ENCODE measurements around the gene SRSF6.
"Not testable (repeated sequence)": the region's sequence is repeated elsewhere in the genome, so short reads cannot be mapped to it uniquely, and the experiment has no call there.

The SRSF6 gene

GRCh38 chr20:43457640-43458421 lies at the start of gene SRSF6:
Gene SRSF6 (plus strand): TSS chr20:43457896. CDS start chr20:43458034, 138 bp downstream.
- DNase-seq, result peak; percentile 80 to 84

DNA sequence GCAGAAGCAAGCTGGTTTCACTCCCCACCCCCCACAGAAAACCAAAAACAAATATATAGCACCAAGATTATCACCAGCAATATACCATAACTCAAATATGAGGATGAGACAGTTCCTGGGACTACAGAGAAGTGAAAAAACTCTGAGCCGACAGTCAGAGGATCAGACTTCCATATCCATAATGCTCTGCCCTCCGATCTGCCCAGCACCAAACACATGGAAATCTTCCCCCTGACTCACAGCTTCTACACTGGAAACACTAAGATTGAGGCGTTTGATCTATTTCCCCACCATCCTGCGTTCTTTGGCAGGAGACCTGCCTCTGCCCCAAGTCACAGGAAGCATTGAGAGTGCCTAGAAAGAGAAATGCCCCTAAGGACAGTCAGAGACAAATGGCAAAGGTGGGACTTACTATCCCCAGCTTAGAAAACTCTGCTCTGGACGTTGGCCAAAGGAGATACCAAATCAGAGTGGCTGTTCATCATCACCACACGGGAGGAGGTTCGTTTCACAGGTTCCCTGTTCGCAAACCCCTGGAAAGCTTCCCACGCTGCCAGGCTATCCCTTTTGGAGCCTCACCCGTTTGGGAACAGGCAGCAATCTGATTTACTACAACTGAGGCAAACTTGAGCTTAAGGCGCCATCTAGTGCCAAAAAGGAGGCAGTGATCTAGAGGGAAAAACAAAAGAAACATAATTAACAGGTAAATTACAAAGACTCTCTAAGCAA lies 48.7 kb upstream of the SRSF6 start:
- peak in 1 of 2 experiments; percentile 45 for DNase-seq

DNA sequence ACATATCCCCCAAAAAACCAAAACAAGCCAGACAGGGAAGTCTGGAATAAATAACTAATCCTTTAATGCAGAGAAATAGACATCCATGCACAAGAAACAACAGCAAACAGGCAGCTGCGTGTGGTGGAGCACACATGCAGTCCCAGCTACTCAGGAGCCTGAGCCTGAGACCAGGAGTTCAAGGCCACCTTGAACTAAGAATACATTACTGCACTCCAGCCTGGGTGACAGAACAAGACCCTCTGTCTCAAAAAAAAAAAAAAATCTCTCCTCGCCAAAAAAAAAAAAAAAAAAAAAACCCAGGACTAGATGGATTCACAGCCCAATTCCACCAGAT lies 48.2 kb upstream of the SRSF6 start:
- DNase-seq, result no peak

- DNase-seq, result no peak
Observed at GRCh38 chr20:43415661-43416430, 41.9 kb upstream of the SRSF6 start.

- no peak for DNase-seq
Observed at GRCh38 chr20:43416591-43417228, 41.0 kb upstream of the SRSF6 start.

DNA sequence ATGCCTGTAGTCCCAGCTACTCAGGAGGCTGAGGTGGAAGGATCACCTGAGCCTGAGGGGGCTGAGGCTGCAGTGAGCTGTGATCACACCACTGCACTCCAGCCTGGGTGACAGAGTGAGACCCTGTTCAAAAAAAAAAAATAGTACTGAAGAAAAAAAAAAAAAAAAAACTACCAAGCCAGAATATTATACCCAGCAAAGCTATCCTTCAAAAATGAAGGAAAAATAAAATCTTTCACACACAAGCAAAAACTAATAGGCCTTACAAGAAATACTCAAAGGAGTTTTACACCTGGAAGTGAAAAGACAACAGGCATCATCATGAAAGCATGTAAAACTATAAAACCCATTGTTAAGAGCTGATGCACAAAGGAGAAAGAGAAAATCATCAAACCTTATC lies 37.5 kb upstream of the SRSF6 start:
- DNase-seq, result no peak

DNA sequence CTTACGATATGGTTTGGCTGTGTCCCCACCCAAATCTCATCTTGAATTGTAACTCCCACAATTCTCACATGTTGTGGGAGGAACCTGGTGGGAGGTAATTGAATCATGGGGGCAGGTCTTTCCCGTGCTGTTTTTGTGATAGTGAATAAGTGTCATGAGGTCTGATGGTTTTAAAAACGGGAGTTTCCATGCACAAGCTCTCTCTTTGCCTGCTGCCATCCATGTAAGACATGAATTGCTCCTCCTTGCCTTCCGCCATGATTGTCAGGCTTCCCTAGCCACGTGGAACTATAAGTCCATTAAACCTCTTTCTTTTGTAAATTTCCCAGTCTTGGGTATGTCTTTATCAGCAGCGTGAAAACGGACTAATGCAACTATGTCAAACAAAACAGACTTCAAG lies 36.8 kb upstream of the SRSF6 start:
- DNase-seq, result not testable (repeated sequence)

DNA sequence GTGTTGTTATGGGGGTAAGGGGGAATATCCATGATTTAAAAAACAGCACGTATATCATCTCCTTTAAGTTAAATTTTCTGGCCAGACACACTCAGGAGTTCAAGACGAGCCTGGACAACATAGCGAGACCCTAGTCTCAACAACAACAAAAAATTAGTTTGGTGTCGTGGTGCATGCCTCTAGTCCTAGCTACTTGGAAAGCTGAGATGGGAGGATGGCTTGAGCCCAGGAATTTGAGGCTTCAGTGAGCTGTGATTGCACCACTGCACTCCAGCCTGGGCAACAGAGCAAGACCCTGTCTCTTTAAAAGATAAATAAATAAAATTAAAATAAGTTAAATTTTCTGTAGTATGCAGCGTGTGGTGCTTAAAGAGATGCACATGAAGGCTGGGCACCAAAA lies 31.5 kb upstream of the SRSF6 start:
- no peak for DNase-seq

- no peak for DNase-seq
Observed at GRCh38 chr20:43430265-43431133, 27.2 kb upstream of the SRSF6 start.

GRCh38 chr20:43431134-43431519 lies 26.6 kb upstream of the SRSF6 start:
- DNase-seq, result no peak

DNA sequence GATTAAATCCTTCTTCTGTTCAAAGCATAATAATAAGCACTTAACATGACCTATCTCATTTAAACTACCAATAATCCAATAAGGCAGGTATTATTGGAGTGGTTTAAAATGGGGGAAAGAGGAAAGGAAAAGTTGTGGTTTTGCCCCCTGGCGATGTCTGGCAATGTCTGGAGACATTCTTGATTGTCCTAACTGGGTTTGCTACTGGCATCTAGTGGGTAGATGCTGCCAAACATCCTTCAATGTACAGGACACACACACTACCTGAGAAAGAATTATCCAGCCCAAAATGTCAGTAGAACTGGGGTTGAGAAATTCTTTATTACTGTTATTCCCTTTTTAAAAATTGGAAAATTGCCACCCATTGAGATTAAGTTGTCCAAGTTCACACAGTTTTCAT lies 25.2 kb upstream of the SRSF6 start:
- no peak for DNase-seq

DNA sequence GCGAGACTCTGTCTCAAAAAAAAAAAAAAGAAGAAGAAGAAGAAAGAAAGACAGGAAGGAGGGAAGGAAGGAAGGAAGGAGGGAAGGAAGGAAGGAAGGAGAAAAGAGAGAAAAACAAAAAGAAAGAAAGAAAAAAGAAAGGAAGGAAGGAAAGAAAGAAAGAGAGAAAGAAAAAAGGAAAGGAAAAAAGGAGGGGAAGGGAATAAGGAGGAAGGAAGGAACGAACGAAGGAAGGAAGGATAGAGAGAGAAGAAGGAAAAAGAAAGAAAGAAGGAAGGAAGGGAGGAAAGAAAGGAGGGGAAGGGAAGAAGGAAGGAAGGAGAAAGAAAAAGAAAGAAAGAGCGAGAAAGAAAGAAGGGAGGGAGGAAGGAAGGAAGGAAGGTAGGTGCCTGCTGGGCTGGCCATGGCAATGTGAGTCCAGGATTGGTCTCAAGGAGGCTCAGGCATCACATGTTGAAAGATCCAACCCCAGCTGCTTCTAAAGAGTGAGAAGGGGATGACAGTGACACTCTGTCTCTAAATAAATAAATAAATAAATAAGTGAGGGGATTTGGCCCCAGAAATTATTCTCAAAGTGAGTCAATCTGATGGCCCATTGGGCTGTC lies 24.3 kb upstream of the SRSF6 start:
- no peak for DNase-seq

- no peak for DNase-seq
Observed at GRCh38 chr20:43434565-43434964, 23.1 kb upstream of the SRSF6 start.

- DNase-seq, result no peak
Observed at GRCh38 chr20:43438578-43439316, 18.9 kb upstream of the SRSF6 start.

GRCh38 chr20:43440531-43440930 lies 17.2 kb upstream of the SRSF6 start:
- no peak for DNase-seq

DNA sequence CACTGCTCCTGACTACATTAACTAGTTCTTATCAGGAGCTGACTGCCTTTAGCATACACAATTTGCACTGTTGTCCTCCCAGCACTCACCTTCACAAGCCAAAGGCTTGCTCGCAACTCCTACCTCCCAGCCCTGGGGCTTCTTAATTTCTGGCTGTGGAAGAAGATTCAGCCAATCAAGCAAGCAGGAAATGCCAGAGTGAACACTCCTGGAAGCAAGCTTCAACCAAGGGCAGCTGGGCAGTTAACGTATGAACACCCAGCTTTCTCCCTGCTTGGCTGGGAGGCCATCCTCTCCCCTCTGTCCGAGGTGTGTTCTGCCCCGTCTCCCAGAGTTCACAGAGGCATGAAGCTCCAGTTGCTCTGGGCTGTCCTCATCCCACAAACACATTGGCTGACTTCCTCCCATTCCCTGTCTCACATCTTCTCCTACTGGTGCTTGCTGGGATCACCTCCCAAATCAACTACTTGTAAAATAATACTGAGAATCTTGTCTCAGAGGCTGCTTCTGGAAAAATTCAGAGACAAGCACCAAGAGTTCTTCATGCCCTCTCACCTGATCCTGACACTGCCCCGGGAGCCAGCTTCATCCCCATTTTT lies 15.3 kb upstream of the SRSF6 start:
- no peak for DNase-seq

DNA sequence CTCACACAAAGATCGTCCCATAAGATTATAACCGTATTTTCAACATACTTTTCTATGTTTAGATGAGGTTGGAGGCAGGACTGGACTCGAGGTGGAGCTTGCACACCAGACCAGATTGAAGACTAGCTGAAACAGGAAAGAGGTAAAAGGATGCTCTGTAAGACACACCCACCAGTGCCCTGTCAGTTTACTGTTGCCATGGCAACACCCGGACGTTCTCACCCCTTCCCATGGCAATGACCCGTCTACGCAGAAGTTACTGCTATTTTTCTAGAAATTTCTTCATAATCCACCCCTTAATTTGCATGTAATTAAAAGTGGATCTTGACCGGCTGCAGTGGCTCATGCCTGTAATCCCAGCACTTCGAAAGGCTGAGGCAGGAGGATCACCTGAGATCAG lies 13.6 kb upstream of the SRSF6 start:
- DNase-seq, result no peak

DNA sequence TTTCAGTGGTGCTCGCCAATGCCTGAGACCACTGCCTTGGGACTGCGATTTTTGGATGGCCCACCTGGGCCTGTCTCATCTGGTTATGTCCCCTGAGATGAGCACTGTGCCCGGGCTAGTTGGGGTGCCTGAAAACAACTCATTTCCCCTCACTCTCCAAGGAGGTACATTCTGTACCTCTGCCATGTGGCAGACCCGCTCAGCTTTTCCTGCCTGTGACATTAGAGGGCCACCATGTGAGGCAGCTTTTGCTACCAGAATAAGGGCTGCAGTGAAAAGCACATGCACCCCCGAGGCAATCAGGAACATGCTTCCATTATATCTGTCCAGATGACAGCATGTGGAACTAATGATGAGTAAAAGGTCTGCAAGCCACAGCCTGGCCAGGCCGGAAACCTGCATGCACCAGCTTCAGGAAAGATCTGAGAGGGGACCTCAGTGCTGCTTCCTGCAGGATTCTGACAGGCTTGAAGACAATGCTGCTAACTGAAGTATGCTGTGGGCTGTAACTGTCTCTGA lies 11.3 kb upstream of the SRSF6 start:
- DNase-seq, result no peak

DNA sequence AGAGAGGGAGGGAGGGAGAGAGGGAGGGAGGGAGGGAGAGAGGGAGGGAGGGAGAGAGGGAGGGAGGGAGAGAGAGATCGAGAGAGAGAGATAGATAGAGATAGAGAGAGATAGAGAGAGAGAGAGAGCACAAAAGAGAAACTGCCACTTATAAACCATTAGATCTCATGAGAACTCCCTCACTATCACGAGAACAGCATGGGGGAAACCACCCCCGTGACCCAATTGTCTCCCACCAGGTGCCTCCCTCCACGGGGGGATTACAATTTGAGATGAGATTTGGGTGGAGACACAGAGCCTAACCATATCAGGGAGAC lies 9.3 kb upstream of the SRSF6 start:
- DNase-seq, result not testable (repeated sequence)

DNA sequence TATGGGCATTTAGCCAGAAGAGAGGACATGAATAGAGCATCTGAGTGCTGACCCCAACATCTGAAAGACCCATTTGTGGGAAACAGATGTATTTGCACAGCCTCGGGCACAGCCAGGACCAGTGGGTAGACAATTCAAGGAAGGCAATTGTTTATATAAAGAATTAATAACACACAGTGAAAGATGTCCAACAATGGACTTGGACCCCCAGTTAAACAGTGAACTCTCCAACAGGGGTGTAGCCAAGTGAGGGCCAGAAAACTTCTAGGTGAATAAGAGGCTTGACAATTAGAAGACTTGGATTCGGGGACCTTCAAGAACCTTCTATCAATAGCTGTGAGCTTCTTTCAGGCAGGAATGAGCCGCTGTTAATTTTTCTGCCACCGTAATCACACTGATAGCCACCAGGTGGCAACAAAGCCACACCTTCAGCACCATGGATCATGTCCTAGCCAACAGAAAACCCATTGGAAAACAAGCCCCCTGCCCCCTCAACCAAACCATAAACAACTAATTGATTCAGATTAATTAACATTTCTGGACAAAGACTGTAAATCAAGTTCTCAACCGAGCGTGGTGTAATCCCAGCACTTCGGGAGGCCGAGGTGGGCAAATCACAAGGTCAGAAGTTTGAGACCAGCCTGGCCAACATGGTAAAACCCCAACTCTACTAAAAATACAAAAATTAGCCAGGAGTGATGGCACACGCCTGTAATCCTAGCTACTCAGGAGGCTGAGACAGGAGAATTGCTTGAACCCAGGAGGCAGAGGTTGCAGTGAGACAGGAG lies 8.8 kb upstream of the SRSF6 start:
- DNase-seq, result peak in 1 of 2 experiments; percentile 16

All from SHP77 (cell line).